Measurements from ENCODE around the gene ZG16B. TPM values are rescaled to one million over a fixed set of nuclear protein-coding genes. Genes with fewer than 3 reads are reported as not detected.

The ZG16B gene
- total RNA-seq, 1 donor from 2014 or later: 0.37 TPM

DNA sequence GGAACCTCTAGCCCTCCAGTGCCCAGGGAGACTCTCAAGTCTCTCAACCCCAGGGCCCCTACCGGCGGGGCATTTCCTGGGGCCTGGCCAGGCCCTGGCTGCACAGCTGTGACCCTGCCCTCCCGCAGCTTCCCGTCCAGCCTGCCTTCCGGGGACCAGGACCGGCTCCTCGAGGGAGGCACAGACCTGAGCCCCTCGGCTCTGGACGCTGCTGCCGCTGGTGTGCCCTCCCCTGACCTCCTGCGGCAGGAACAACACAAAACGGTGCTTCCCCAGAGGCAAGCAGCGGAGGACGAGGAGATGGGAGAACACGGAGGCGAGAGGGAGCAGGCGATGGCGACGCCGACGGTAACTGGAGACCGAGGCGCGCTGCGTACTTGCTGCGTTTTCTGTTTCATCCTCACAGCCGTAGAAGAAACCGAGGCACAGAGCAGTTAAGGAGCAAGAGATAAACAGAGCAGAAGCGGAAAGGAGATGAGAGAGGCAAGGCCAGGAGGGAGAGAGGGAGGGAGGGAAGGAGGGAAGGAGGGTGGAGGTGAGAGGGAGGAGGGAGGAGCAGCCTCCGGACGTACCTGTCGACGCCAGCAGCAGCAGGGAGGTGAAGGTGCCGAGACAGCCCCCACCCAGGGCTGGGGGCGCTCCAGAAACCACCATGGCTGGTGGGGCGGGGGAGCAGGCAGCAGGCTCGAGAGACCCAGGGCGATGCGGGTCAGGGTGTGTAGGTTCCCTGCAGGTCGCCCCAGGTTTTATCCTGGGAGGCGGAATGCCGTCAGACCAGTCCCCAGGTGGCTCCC is 27.5 kb downstream of the ZG16B start, which contains the start of gene PRSS22:
Gene PRSS22 (minus strand): TSS at position 720 of the 794 bp plus-strand sequence. CDS start 66 bp downstream, at position 654.
- intact Hi-C loops (cut with micrococcal nuclease): no loop called here
- DNase-seq: no peak
- ATAC-seq: no peak

DNA sequence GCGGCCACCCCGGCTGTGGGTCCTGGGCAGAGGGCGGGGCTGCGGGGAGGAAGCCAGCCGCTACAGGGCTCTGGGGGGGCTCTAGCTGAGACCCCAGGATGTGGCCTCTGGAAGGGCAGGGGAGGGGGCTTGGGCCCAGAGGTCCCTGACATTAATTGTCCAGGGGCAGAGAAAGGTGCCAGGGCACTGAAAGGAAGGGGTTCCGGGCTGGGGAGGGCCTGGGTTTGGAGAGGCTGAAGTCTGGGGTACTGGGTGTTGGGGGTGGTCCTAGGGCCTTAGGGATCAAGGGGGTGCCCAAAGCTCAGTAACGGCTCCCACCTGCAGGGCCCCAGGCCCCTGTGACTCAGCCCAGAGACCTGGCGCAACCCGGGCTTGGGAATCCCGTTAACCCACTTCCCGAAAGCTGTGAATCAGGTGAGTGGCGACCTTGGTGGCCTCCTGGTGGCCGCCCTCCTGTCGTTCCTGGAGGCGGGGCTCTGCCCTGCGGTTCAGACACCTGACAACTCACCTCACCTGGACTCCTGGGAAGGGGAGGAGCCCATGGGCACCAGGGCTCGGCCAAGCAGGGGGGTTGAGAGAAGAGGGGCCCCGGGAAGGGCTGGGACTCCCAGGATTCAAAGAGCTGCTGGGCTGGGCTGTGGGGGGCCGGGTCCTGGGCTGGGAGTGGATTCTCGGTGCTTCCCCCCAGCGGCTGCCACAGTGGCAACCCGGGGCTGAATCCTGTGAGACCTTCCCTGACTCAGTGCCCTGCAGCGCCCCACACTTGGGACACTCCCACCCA is 28.3 kb downstream of the ZG16B start:
- ATAC-seq (no peak), DNase-seq (no peak)
- intact Hi-C loops (cut with micrococcal nuclease): no loop called here

DNA sequence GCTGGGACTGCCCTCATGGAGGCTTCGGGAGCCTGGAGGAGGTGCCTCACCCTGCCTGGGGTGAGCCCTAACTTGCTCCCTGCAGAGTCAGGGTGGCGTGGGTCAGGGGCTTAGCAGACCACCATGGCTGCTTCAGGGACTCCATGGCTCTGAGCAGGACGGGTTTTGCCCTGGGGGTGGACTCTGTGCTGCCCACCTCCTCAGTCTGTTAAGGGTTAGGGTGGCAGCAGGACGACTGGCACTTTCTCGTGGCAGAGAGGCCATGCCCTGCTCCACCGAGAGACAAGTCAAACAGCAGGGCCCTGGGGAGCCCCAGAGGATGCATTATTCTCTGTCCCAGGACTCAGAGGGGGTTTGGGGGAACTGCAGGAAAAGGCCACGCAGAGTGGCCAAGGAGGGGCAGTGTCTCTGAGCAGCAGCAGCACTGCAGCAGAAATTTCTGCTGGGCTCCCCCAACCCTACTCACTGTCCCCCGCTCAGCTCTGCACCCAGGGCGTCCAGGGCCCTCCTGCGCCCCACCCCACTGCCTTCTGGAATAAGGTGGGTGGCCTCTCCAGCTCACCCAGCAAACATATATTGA is 29.7 kb downstream of the ZG16B start:
- DNase-seq (no peak), ATAC-seq (no peak)
- intact Hi-C loops (cut with micrococcal nuclease): no loop called here

DNA sequence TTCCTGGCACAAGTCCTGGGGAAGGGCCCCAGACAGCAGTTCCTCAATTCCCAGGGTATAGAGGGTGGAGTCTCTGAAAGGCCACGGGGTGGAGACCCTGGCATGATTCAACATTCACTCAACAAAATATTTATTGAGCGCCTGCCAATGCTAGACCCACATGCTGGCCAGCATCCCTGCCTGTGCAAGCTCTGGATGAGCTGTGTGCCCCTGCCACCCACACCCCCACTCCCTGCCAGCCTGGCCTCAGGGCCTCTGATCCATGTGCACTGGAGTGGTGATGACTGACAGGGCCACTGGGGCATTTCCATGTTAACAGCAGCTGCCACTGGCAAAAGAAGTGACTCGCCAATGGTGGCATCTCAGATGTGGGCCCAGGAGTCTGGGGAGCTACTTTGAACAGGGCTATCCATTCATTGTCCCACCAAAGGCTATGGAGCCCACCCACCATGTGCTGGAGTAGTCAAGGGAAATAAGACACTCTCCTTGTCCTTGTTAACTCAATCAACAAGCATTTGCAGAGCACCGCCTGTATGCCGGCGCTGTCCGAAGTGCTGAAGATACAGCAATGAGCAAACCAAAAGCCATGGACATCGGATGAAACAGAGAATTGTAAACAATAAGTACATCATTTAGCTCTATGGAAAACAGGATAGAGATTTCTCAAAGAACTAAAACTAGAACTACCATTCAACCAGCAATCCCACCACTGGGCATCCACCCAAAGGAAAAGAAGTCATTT is 30.9 kb downstream of the ZG16B start:
- DNase-seq (no peak), ATAC-seq (no peak)
- intact Hi-C loops (cut with micrococcal nuclease): no loop called here

DNA sequence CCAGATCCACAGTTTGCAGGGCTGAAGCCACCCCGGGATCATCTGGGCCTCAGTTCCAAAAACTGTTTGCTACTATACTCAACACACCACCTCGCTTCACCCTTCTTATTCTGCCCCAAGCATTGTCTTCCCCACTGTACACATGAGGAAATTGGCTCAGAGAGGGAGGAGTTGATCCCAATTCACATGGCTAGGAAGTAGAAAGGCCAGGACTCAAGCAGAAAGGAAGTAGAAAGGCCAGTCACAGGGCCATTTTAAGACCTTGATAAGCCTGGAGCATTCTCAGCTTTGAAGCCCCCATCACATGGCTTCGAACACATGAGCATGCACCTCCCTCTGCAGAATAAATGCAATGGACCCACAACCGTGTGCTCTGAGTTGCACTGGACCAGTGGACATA is 35.5 kb downstream of the ZG16B start:
- ATAC-seq (no peak), DNase-seq (no peak)
- intact Hi-C loops (cut with micrococcal nuclease): no loop called here

DNA sequence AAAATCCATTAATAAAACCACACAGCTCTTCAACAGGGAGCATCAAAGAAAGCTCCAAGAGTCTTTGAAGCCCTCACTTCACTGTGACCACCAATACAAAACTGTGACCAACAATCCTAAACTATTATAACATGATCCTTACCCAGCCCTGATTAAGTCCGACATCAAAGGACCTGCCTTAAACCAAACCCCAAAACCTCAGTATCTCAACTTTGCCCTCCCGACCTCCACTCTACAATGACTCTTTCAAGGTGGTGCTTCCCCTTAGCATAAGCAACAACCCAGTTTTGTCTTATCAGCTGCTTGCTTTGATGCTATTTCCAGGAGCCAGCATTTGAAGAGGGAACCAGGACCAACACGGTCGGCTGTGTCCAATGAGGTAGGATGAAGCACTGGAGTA is 36.3 kb downstream of the ZG16B start:
- no peak for ATAC-seq
- no peak for DNase-seq
- intact Hi-C loops (cut with micrococcal nuclease): no loop called here

DNA sequence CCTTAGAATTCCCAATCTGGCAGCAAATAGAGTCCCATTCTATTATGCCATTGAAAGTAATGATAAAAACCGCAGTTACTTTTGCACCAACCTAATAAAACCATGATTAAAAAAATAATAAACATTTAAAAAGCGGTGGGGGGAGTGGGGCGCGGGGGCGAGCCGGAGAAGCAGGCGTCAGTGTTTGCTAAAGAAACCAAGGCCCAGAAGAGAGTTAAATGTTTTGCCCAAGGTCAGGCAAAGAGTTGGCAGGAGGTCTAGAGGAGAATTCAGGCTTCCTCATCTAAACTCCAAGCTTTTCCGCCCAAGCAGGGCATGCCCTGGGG is 37.5 kb downstream of the ZG16B start:
- ATAC-seq (no peak), DNase-seq (no peak)
- intact Hi-C loops (cut with micrococcal nuclease): no loop called here

DNA sequence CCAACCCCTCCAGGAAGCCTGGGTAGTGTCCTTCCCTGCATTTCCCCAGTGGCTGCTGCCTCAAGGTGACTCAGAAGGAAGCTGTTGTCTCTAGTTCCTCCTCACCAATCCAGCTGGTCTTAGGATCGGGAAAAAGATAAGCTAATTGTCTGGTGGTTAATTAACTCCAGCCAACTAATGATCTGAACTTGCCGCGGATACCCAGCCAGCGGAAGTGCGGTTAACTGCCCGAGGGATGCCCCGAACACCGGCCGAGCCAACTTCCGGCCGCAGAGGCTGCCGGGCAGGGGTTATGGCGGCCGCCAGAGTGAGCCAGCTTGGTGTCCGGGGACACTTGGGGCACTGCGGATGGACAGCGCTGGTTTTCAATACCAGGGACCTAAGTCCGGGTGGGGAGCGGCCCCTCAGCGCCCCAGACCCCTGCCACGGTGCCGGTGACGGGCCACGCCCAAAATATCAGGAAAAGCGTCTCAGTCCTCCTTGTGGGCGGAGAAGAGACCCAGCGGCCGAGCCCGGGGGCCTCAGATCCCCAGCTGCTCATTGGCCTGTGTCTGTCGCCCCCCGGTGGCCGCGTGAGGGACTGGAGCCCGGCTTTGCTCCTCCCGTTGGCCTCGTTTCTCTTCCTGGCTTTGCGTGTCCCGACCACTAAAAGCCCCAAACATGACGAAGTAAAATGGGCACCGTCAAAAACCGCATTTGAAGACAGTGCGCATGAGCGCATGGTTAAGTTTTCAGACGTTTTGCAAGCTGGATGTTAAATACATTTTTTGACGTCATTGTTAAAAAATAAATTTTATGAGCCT is 38.1 kb downstream of the ZG16B start:
- ATAC-seq: peak; percentile 99
- peak; percentile 97 for DNase-seq
- intact Hi-C loops (cut with micrococcal nuclease): no loop called here

DNA sequence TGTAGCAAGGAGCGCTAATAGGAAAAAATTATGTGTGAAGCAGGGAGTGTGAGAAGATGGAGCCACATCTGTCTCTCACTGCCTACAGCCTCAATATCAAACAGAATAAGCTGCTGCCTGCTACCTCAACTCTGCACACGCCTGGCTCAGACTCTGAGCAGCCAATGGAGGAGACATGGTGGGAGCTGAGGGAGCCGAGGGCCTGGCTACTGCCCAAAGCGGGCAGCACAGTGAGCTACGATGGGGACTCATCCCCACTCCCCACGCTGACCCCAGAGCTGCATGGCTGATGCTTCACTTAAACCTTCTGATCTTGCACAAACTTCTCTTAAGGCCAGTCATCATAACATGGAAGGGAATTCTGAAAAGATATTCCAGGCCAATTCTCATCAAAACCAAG is 41.8 kb downstream of the ZG16B start:
- intact Hi-C loops (cut with micrococcal nuclease): loop anchor here (5.0 kb wide), 1 partner anchor 45 kb away; no protein-coding TSS in a partner anchor
- ATAC-seq (no peak), DNase-seq (no peak)

DNA sequence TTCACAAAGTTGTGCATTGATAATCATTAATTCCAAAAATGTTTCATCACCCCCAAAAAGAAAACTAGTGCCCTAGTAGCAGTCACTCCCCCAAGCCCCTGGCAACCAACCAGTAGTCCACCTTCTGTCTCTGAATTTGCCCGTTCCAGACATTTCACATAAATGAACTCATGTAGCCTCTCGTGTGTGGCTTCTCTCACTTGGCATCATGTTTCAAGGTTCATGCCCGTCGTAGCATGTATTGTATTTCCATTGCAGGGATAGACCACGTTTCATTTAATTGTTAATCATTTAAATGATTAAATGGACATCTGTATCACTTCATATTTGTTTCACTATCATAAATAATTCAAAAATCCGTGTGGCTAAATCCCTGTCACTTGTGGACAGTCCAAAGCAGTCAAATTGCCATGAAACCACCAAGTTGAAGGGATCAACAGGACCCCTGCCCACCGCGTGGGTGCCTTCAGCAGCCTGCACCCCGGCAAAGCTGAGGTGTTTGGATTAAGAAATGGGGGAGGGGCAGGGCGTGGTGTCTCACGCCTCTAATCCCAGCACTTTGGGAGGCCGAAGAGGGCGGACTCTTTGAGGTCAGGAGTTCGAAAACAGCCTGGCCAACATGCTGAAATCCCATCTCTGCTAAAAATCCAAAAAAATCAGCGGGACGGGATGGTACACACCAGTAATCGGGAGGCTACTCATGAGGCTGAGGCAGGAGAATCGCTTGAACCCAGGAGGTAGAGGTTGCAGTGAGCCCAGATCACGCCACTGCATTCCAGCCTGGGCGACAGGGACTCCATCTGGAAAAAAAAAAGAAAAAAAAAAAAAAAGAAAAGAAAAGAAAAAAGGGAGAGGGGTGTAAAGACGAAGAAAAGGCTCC is 44.2 kb downstream of the ZG16B start:
- ATAC-seq (no peak), DNase-seq (no peak)
- intact Hi-C loops (cut with micrococcal nuclease): loop anchor here (5.0 kb wide), 1 partner anchor 43 kb away; no protein-coding TSS in a partner anchor

DNA sequence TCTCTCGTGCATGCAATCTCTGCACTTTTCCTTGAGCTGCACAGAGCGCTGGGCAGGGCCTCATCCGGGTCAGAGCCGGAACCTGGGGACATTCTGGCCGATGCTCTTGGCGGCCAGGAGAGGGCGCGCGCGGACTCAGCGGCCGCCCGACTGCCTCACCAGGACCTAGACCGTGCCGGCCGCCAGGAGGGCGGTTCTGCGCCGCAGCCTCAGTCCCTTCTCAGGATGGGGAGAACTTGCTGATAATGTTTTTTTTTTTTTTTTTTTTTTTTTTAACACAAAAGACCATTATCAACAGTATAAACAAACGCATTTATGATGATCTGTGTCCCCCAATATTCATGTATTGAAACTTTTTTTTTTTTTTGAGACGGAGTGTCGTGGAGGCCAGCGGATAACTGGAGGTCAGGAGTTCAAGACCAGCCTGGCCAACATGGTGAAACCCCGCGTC is 44.8 kb downstream of the ZG16B start:
- ATAC-seq (peak; percentile 99), DNase-seq (peak; percentile 90)
- intact Hi-C loops (cut with micrococcal nuclease): loop anchor here (5.0 kb wide), 1 partner anchor 42 kb away; no protein-coding TSS in a partner anchor

DNA sequence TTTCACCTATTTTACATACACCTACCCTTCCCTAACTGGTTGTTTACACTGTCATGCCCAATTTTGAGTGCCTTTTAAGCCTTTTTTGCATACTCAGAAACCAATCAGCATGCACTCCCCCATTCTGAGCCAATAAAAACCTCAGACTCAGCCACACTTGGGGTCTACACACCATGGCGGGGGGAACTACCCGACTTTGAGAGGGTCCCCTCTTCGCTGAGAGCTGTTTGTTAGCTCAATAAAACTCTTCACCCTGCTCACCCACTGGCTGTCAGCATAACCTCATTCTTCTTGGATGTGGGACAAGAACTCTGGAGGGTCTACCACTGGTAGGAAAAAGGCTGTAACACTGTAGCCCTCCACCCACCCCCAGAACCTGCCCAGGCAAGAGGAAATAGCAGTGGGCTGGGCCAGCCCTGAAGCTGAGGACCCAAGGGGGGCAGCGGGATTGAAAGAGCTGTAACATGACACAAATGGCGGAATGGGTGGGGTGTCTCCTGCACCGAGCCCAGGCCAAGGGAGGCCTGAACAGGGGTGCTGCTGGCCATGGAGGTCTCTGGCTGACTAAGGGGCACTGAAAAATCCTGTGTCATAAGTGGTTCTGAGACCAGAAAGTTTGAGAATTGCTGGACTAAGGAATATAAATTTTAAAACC is 49.9 kb downstream of the ZG16B start:
- DNase-seq: no peak
- no peak for ATAC-seq
- intact Hi-C loops (cut with micrococcal nuclease): no loop called here

Other genes with a start within 250 kb of the ZG16B start
- gene KCTD5, start 147.8 kb upstream of the ZG16B start, total RNA-seq: 10.4 TPM
- gene PRSS27, start 110.1 kb upstream of the ZG16B start, total RNA-seq: 0.12 TPM
- 292 TPM for gene SRRM2, start 77.7 kb upstream of the ZG16B start, total RNA-seq
- gene ELOB, start 53.0 kb upstream of the ZG16B start, total RNA-seq: 325 TPM
- not detected for gene PRSS33, start 42.7 kb upstream of the ZG16B start, total RNA-seq
- not detected for gene PRSS41, start 31.8 kb upstream of the ZG16B start, total RNA-seq
- not detected for gene PRSS21, start 13.1 kb upstream of the ZG16B start, total RNA-seq
- not detected for gene PRSS22, start 27.9 kb downstream of the ZG16B start, total RNA-seq
- gene FLYWCH2, start 52.9 kb downstream of the ZG16B start, total RNA-seq: 28.6 TPM
- 36.1 TPM for gene FLYWCH1, start 81.6 kb downstream of the ZG16B start, total RNA-seq
- not detected for gene KREMEN2, start 134.0 kb downstream of the ZG16B start, total RNA-seq
- gene PAQR4, start 139.0 kb downstream of the ZG16B start, total RNA-seq: 7.9 TPM
- 0.55 TPM for gene PKMYT1, start 150.1 kb downstream of the ZG16B start, total RNA-seq
- gene CLDN9, start 182.6 kb downstream of the ZG16B start, total RNA-seq: 1.2 TPM
- not detected for gene CLDN6, start 187.9 kb downstream of the ZG16B start, total RNA-seq
- gene TNFRSF12A, start 190.1 kb downstream of the ZG16B start, total RNA-seq: 17.7 TPM
- gene HCFC1R1, start 193.6 kb downstream of the ZG16B start, total RNA-seq: 61.1 TPM
- gene THOC6, start 193.7 kb downstream of the ZG16B start, total RNA-seq: 11.3 TPM
- gene BICDL2, start 206.6 kb downstream of the ZG16B start, total RNA-seq: not detected
- 2.8 TPM for gene MMP25, start 216.3 kb downstream of the ZG16B start, total RNA-seq
- 46.0 TPM for gene IL32, start 235.3 kb downstream of the ZG16B start, total RNA-seq